Measurements from ENCODE around the gene CFAP410.

DNA sequence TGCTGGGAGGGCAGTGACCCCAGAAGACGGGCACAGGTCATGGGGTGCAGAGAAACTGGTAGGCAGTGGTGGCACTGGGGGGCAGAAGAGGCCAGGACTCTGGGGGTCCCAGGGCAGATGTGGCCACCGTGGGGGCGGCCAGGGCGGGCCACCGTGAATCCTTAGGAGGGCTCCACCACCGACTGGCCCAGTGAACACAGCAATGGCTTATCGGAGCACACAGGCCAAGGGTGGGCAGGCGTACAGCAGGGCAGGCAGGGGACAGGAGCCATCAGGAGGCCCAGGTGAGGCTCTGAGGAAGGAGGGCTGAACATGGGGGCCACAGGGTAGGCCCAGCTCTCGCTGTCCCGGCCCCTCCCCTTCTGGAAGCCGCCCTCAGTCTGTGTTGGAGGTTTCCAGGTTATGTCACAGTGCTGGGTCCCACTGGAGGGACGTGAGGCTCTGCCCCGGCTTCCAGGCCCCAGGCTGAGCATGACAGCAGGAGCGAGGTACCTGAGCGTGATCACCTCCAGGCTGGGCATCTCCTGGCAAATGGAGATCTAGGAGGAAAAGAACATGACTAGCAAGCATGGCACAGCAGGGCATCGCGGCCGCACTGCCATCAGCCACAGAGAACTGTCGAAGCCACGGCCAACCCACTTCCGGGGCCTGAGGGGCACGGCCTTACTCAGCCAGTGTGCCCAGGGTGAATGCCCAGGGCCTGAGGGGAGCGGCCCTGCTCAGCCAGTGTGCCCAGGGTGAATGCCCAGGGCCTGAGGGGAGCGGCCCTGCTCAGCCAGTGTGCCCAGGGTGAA, 3.7 kb downstream of the CFAP410 start:
- TF ChIP-seq, protein P1, sequence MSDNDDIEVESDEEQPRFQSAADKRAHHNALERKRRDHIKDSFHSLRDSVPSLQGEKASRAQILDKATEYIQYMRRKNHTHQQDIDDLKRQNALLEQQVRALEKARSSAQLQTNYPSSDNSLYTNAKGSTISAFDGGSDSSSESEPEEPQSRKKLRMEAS (IDR thresholded peaks at IDR 0.05), result no peak
- TF ChIP-seq EZH2 (IDR thresholded peaks at IDR 0.05; ENCODE audit: low read depth, low read length, severe bottlenecking), result no peak
- TF ChIP-seq RXRA (IDR thresholded peaks at IDR 0.05; ENCODE audit: insufficient read depth, low read depth, low read length), result no peak
- TF ChIP-seq, protein P2, sequence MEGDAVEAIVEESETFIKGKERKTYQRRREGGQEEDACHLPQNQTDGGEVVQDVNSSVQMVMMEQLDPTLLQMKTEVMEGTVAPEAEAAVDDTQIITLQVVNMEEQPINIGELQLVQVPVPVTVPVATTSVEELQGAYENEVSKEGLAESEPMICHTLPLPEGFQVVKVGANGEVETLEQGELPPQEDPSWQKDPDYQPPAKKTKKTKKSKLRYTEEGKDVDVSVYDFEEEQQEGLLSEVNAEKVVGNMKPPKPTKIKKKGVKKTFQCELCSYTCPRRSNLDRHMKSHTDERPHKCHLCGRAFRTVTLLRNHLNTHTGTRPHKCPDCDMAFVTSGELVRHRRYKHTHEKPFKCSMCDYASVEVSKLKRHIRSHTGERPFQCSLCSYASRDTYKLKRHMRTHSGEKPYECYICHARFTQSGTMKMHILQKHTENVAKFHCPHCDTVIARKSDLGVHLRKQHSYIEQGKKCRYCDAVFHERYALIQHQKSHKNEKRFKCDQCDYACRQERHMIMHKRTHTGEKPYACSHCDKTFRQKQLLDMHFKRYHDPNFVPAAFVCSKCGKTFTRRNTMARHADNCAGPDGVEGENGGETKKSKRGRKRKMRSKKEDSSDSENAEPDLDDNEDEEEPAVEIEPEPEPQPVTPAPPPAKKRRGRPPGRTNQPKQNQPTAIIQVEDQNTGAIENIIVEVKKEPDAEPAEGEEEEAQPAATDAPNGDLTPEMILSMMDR (IDR thresholded peaks at IDR 0.05; ENCODE audit: control extremely low read depth in 1 of 3, insufficient read depth in 1 of 3, low read depth in 1 of 3, low read length in 3 of 3), result no peak
- TF ChIP-seq KDM1A (IDR thresholded peaks at IDR 0.05; ENCODE audit: borderline replicate concordance, low read length), result no peak
- TF ChIP-seq EP300 (IDR thresholded peaks at IDR 0.05; ENCODE audit: borderline replicate concordance in 1 of 2, low read depth in 2 of 2, low read length in 2 of 2), result no peak
- TF ChIP-seq PHF8 (conservative IDR thresholded peaks at IDR 0.05; ENCODE audit: low read depth, low read length), result no peak
- no peak for TF ChIP-seq ZNF274 (IDR thresholded peaks at IDR 0.05; ENCODE audit: borderline replicate concordance, extremely low read depth, low read length)
- no peak for TF ChIP-seq RAD21 (IDR thresholded peaks at IDR 0.05 in 1 of 2, conservative IDR thresholded peaks at IDR 0.05 in 1 of 2; ENCODE audit: low read depth in 2 of 2, low read length in 2 of 2)
- no peak for TF ChIP-seq POLR2AphosphoS5 (IDR thresholded peaks at IDR 0.05; ENCODE audit: low read depth, low read length)
- no peak for TF ChIP-seq SUZ12 (IDR thresholded peaks at IDR 0.05; ENCODE audit: low read length)

Measured in H1 (cell line).